K562 (cell line): ENCODE measurements around the gene SCIN. TPM values are rescaled to one million over a fixed set of nuclear protein-coding genes. Genes with fewer than 3 reads are reported as not detected.

Source experiments
- CBX5 ChIP-seq: IDR thresholded peaks from 2 replicates; pipeline ENCODE4 v1.6.1; 2014; ENCODE audit warnings: low read depth, borderline replicate concordance
- EGR1 ChIP-seq: fragments of 450-650 bp; conservative IDR thresholded peaks from 2 replicates; pipeline ENCODE4 v1.6.1; 2017; ENCODE audit warnings: mild to moderate bottlenecking
- GTF2A2 ChIP-seq: IDR thresholded peaks from 2 replicates; pipeline ENCODE4 v1.6.1; 2016; ENCODE audit warnings: mild to moderate bottlenecking, missing genetic modification characterization, missing compliant biosample characterization
- HDAC8 ChIP-seq: fragments of 450-650 bp; IDR thresholded peaks from 2 replicates; pipeline ENCODE4 v1.6.1; 2016; ENCODE audit warnings: mild to moderate bottlenecking, missing genetic modification characterization, moderate library complexity, missing compliant biosample characterization
- MXI1 ChIP-seq: IDR thresholded peaks from 2 replicates; pipeline ENCODE4 v1.6.1; 2011; ENCODE audit warnings: low read depth, mild to moderate bottlenecking, improper control_type of control experiment, low read length
- PHB2 ChIP-seq: fragments of 450-650 bp; IDR thresholded peaks from 2 replicates; pipeline ENCODE4 v1.6.1; 2017; ENCODE audit warnings: low read depth
- POU5F1 ChIP-seq: fragments of 150-350 bp; IDR thresholded peaks from 2 replicates; pipeline ENCODE4 v1.6.1; 2014; ENCODE audit warnings: borderline replicate concordance, low read length, low read depth, mild to moderate bottlenecking; ENCODE audit not compliant: partially characterized antibody
- SRSF3 ChIP-seq: fragments of 200-400 bp; formaldehyde crosslinking; IDR thresholded peaks from 2 replicates; pipeline ENCODE4 v1.6.1; 2016; ENCODE audit warnings: mild to moderate bottlenecking, low read length, moderate library complexity; ENCODE audit not compliant: insufficient read depth
- ZNF133 ChIP-seq: fragments of 250-450 bp; sonication (Bioruptor Pico); IDR thresholded peaks from 2 replicates; pipeline ENCODE4 v1.4.0; 2020; ENCODE audit warnings: mild to moderate bottlenecking
- ZNF224 ChIP-seq: sonication (generic); formaldehyde crosslinking; IDR thresholded peaks from 2 replicates; pipeline ENCODE4 v1.8.0; 2022; ENCODE audit warnings: mild to moderate bottlenecking, missing genetic modification reagents
- ZSCAN29 ChIP-seq: fragments of 450-650 bp; IDR thresholded peaks from 2 replicates; pipeline ENCODE4 v1.6.1; 2017
- polyA plus RNA-seq, 8 experiments: library from polyadenylated mRNA; depleted of rRNA in 4 of 8; stranded (reverse) in 5 of 8; unstranded in 3 of 8; fragments of >200 nt; fragmentation: Nextera tagmentation in 2 of 8; fragmentation: Illumina TruSeq in 1 of 8; extraction: Ambion mirVana in 2 of 8; extraction: Trizol in 1 of 8; gene quantifications; 2 replicates each; pipeline versions ENCODE4 v1.2.1 to v1.2.3, GENCODE V29; 2011 to 2014; ENCODE audit warnings: inconsistent platforms in 1 of 8, missing spikeins in 1 of 8
- total RNA-seq, 7 experiments: library from RNA; depleted of rRNA in 6 of 7; stranded (reverse); fragments of >200 nt in 6 of 7; fragmentation: Illumina TruSeq in 2 of 7; extraction: Trizol in 2 of 7; gene quantifications; 2 replicates each; pipeline versions ENCODE4 v1.2.1 to v1.2.3, GENCODE V29; 2011 to 2021; ENCODE audit warnings: low replicate concordance in 1 of 7
- TF ChIP-seq, protein P1 (sequence below), 3 experiments: fragments of 200-800 bp in 1 of 3; sonication (Bioruptor generic) in 1 of 3; sonication (generic) in 1 of 3; formaldehyde crosslinking in 1 of 3; IDR thresholded peaks; 2 replicates each; pipeline versions ENCODE4 v1.6.1 to v1.8.0; 2016 to 2022; ENCODE audit warnings: mild to moderate bottlenecking in 2 of 3, missing compliant biosample characterization in 2 of 3, missing genetic modification characterization in 2 of 3, missing genetic modification reagents in 1 of 3
- TF ChIP-seq, protein P2 (sequence below): fragments of 250-450 bp; sonication (Bioruptor Pico); IDR thresholded peaks from 2 replicates; pipeline ENCODE4 v1.9.0; 2021; ENCODE audit warnings: mild to moderate bottlenecking
- TF ChIP-seq, protein P3 (sequence below): fragments of 150-350 bp; IDR thresholded peaks from 2 replicates; pipeline ENCODE4 v1.6.1; 2014; ENCODE audit warnings: low read depth, mild to moderate bottlenecking, low read length, borderline replicate concordance
- TF ChIP-seq, protein P4 (sequence below): fragments of 250-450 bp; sonication (Bioruptor Pico); IDR thresholded peaks from 2 replicates; pipeline ENCODE4 v1.4.0; 2020; ENCODE audit warnings: mild to moderate bottlenecking, moderate library complexity
- TF ChIP-seq, protein P5 (sequence below): sonication (generic); formaldehyde crosslinking; IDR thresholded peaks from 2 replicates; pipeline ENCODE4 v1.9.0; 2022; ENCODE audit warnings: mild to moderate bottlenecking, missing genetic modification reagents
- TF ChIP-seq, protein P6 (sequence below), 2 experiments: fragments of 450-650 bp; IDR thresholded peaks; 2 replicates each; pipeline ENCODE4 v1.6.1; 2018; ENCODE audit warnings: mild to moderate bottlenecking in 2 of 2, low read depth in 1 of 2; ENCODE audit not compliant: partially characterized antibody in 2 of 2

SCIN gene
- total and polyA plus RNA-seq, 9 of the 15 experiments (the other 6 are each of a cell fraction or from before 2014, with no cell fraction given), result 0.67 to 18.2 (median 10.6) TPM

DNA sequence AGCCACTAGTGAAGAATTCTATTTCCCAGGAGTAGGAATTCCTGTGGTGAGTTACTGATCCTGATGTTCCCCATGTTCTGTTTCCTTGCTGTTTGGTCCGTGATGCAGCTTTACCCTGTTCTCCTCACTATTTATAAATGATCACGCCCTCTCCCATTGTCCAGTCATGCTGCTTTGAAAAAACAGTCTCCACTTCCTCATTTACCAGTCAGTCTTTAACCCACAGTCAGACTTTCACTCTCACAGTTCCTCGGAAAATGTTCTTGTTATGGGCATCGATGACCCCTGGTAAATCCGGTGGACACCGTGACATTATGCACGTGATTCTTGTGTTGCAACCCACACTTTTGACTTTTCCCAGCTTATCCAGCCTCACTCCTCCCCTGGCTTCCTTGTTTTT is 14.4 kb downstream of the SCIN start (continued):
- TF ChIP-seq MXI1 (no peak), CBX5 (no peak), ZNF133 (no peak), POU5F1 (no peak), ZNF224 (CRISPR knock-in tag) (no peak), HDAC8 (no peak), ZSCAN29 (no peak), GTF2A2 (tag) (0 out of 2 replicates have a peak, but pooled peaks have one; percentile 46), PHB2 (no peak), EGR1 (no peak), SRSF3 (no peak)
- TF ChIP-seq, protein P1, sequence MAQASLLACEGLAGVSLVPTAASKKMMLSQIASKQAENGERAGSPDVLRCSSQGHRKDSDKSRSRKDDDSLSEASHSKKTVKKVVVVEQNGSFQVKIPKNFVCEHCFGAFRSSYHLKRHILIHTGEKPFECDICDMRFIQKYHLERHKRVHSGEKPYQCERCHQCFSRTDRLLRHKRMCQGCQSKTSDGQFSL (CRISPR knock-in tag; IDR thresholded peaks at IDR 0.05), result no peak
- TF ChIP-seq, protein P1 (tag; IDR thresholded peaks at IDR 0.05), result no peak
- TF ChIP-seq, protein P2, sequence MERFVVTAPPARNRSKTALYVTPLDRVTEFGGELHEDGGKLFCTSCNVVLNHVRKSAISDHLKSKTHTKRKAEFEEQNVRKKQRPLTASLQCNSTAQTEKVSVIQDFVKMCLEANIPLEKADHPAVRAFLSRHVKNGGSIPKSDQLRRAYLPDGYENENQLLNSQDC (CRISPR knock-in tag), result no peak
- TF ChIP-seq, protein P3, sequence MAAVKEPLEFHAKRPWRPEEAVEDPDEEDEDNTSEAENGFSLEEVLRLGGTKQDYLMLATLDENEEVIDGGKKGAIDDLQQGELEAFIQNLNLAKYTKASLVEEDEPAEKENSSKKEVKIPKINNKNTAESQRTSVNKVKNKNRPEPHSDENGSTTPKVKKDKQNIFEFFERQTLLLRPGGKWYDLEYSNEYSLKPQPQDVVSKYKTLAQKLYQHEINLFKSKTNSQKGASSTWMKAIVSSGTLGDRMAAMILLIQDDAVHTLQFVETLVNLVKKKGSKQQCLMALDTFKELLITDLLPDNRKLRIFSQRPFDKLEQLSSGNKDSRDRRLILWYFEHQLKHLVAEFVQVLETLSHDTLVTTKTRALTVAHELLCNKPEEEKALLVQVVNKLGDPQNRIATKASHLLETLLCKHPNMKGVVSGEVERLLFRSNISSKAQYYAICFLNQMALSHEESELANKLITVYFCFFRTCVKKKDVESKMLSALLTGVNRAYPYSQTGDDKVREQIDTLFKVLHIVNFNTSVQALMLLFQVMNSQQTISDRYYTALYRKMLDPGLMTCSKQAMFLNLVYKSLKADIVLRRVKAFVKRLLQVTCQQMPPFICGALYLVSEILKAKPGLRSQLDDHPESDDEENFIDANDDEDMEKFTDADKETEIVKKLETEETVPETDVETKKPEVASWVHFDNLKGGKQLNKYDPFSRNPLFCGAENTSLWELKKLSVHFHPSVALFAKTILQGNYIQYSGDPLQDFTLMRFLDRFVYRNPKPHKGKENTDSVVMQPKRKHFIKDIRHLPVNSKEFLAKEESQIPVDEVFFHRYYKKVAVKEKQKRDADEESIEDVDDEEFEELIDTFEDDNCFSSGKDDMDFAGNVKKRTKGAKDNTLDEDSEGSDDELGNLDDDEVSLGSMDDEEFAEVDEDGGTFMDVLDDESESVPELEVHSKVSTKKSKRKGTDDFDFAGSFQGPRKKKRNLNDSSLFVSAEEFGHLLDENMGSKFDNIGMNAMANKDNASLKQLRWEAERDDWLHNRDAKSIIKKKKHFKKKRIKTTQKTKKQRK, result no peak
- TF ChIP-seq, protein P4, sequence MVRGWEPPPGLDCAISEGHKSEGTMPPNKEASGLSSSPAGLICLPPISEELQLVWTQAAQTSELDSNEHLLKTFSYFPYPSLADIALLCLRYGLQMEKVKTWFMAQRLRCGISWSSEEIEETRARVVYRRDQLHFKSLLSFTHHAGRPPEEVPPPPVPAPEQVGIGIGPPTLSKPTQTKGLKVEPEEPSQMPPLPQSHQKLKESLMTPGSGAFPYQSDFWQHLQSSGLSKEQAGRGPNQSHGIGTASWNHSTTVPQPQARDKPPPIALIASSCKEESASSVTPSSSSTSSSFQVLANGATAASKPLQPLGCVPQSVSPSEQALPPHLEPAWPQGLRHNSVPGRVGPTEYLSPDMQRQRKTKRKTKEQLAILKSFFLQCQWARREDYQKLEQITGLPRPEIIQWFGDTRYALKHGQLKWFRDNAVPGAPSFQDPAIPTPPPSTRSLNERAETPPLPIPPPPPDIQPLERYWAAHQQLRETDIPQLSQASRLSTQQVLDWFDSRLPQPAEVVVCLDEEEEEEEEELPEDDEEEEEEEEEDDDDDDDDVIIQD (CRISPR knock-in tag), result no peak
- TF ChIP-seq, protein P5, sequence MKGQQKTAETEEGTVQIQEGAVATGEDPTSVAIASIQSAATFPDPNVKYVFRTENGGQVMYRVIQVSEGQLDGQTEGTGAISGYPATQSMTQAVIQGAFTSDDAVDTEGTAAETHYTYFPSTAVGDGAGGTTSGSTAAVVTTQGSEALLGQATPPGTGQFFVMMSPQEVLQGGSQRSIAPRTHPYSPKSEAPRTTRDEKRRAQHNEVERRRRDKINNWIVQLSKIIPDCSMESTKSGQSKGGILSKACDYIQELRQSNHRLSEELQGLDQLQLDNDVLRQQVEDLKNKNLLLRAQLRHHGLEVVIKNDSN (CRISPR knock-in tag), result no peak
- TF ChIP-seq, protein P6, sequence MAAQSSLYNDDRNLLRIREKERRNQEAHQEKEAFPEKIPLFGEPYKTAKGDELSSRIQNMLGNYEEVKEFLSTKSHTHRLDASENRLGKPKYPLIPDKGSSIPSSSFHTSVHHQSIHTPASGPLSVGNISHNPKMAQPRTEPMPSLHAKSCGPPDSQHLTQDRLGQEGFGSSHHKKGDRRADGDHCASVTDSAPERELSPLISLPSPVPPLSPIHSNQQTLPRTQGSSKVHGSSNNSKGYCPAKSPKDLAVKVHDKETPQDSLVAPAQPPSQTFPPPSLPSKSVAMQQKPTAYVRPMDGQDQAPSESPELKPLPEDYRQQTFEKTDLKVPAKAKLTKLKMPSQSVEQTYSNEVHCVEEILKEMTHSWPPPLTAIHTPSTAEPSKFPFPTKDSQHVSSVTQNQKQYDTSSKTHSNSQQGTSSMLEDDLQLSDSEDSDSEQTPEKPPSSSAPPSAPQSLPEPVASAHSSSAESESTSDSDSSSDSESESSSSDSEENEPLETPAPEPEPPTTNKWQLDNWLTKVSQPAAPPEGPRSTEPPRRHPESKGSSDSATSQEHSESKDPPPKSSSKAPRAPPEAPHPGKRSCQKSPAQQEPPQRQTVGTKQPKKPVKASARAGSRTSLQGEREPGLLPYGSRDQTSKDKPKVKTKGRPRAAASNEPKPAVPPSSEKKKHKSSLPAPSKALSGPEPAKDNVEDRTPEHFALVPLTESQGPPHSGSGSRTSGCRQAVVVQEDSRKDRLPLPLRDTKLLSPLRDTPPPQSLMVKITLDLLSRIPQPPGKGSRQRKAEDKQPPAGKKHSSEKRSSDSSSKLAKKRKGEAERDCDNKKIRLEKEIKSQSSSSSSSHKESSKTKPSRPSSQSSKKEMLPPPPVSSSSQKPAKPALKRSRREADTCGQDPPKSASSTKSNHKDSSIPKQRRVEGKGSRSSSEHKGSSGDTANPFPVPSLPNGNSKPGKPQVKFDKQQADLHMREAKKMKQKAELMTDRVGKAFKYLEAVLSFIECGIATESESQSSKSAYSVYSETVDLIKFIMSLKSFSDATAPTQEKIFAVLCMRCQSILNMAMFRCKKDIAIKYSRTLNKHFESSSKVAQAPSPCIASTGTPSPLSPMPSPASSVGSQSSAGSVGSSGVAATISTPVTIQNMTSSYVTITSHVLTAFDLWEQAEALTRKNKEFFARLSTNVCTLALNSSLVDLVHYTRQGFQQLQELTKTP (IDR thresholded peaks at IDR 0.05; ENCODE audit: low read depth in 1 of 2, partially characterized antibody in 2 of 2), result no peak
